Left lobe of liver (tissue), 2 donors: ENCODE data around the gene AGO4. TPM values are rescaled to one million over a fixed set of nuclear protein-coding genes. Genes with fewer than 3 reads are reported as not detected.
"Not testable (repeated sequence)": the region's sequence is repeated elsewhere in the genome, so short reads cannot be mapped to it uniquely, and the experiment has no call there.

ENCODE experiments used
- ATAC-seq: fragments of 200-7000 bp; cut with Tn5 transposase; one replicate; pipeline ENCODE4 v1.9.1; 2020; ENCODE audit warnings: mild to moderate bottlenecking, moderate library complexity
- DNase-seq: peaks from one replicate; pipeline ENCODE4 v3.0.0-alpha.2; 2020; ENCODE audit warnings: low spot score
- total RNA-seq: library from RNA; stranded (reverse); gene quantifications from one replicate; pipeline ENCODE4 v1.2.1, GENCODE V29; 2021
- donor health status: DM: no; HTN: no; CAD: no; lungs with moderate emphysema.
- donor health status: DM: no; HTN: yes; CAD: no.

AGO4 gene
- total RNA-seq, 1 donor from 2014 or later: 7.0 TPM

GRCh38 chr1:35810096-35810881, 2.5 kb downstream of the AGO4 start:
- no peak for ATAC-seq

GRCh38 chr1:35812754-35813153, 4.9 kb downstream of the AGO4 start:
- DNase-seq, ATAC-seq: not testable (repeated sequence)

More at GRCh38 chr1:35810096-35810881, 2.5 kb downstream of the AGO4 start:
- DNase-seq: no peak

GRCh38 chr1:35825255-35825654, 17.4 kb downstream of the AGO4 start:
- DNase-seq (no peak), ATAC-seq (no peak)

- ATAC-seq (no peak), DNase-seq (no peak)
Measured at GRCh38 chr1:35832276-35832905, 24.6 kb downstream of the AGO4 start.

GRCh38 chr1:35833395-35833794, 25.6 kb downstream of the AGO4 start:
- DNase-seq (no peak), ATAC-seq (peak; percentile 90)

- ATAC-seq (no peak), DNase-seq (no peak)
Measured at GRCh38 chr1:35834218-35834617, 26.4 kb downstream of the AGO4 start.

GRCh38 chr1:35835398-35835797, 27.6 kb downstream of the AGO4 start:
- ATAC-seq (no peak), DNase-seq (no peak)

GRCh38 chr1:35836734-35837133, 28.9 kb downstream of the AGO4 start:
- DNase-seq (no peak), ATAC-seq (no peak)

- no peak for ATAC-seq
- DNase-seq: no peak
Measured at GRCh38 chr1:35838693-35839245, 31.0 kb downstream of the AGO4 start.

- ATAC-seq (no peak), DNase-seq (no peak)
Measured at GRCh38 chr1:35844826-35845225, 37.0 kb downstream of the AGO4 start.

- DNase-seq: no peak
- ATAC-seq: no peak
Measured at GRCh38 chr1:35845766-35846165, 38.0 kb downstream of the AGO4 start.

- DNase-seq: no peak
- ATAC-seq: no peak
Measured at GRCh38 chr1:35847935-35848565, 40.2 kb downstream of the AGO4 start.

- ATAC-seq: no peak
- DNase-seq: no peak
Measured at GRCh38 chr1:35850051-35850450, 42.2 kb downstream of the AGO4 start.

- no peak for DNase-seq
- ATAC-seq: no peak
Measured at GRCh38 chr1:35850716-35851115, 42.9 kb downstream of the AGO4 start.

GRCh38 chr1:35851132-35851869, 43.5 kb downstream of the AGO4 start:
- ATAC-seq (no peak), DNase-seq (no peak)

- DNase-seq: no peak
- ATAC-seq: no peak
Measured at GRCh38 chr1:35852241-35852640, 44.4 kb downstream of the AGO4 start.

- ATAC-seq (no peak), DNase-seq (no peak)
Measured at GRCh38 chr1:35854989-35855700, 47.3 kb downstream of the AGO4 start.

- DNase-seq: no peak
- peak; percentile 37 for ATAC-seq
Measured at GRCh38 chr1:35856964-35857363, 49.1 kb downstream of the AGO4 start.

- DNase-seq (no peak), ATAC-seq (peak; percentile 53)
Measured at GRCh38 chr1:35857830-35858229, 50.0 kb downstream of the AGO4 start.

GRCh38 chr1:35860696-35861095, 52.9 kb downstream of the AGO4 start:
- DNase-seq (no peak), ATAC-seq (no peak)
